Lower lobe of right lung (tissue), 2 donors: ENCODE results near the gene SYT14. TPM values are rescaled to one million over a fixed set of nuclear protein-coding genes. Genes with fewer than 3 reads are reported as not detected.

Experiments
- ATAC-seq, 2 donors: fragments of 200-7000 bp; cut with Tn5 transposase; one replicate each; pipeline ENCODE4 v1.9.1; 2020 to 2022; ENCODE audit warnings: mild to moderate bottlenecking in 2 of 2, moderate library complexity in 2 of 2
- DNase-seq: peaks from one replicate; pipeline ENCODE4 v3.0.0-alpha.2; 2020
- H3K27ac ChIP-seq: fragments of 200-600 bp; one replicate; pipeline ENCODE4 v1.8.0; 2022
- H3K27me3 ChIP-seq: fragments of 200-600 bp; one replicate; pipeline ENCODE4 v1.8.0; 2022; ENCODE audit warnings: low read depth
- H3K36me3 ChIP-seq: fragments of 200-600 bp; one replicate; pipeline ENCODE4 v1.8.0; 2022; ENCODE audit warnings: mild to moderate bottlenecking
- H3K4me1 ChIP-seq: fragments of 200-600 bp; one replicate; pipeline ENCODE4 v1.8.0; 2022
- H3K4me3 ChIP-seq: fragments of 200-600 bp; one replicate; pipeline ENCODE4 v1.8.0; 2022; ENCODE audit warnings: mild to moderate bottlenecking
- H3K9me3 ChIP-seq: fragments of 200-600 bp; one replicate; pipeline ENCODE4 v1.8.0; 2022
- intact Hi-C: fragments of 100-400 bp; cut with DNase I; formaldehyde crosslinking; loops from one replicate; pipeline ENCODE4 v1.11.0; 2022
- total RNA-seq: library from RNA; stranded (reverse); fragmentation: NEBNext Ultra II Directional; extraction: Animal tissue kit (Norgen Biotek cat#: 25700); gene quantifications from one replicate; pipeline ENCODE4 v1.2.1, GENCODE V29; 2021
- TF ChIP-seq, protein P1 (sequence below): fragments of 200-600 bp; IDR thresholded peaks from one replicate; pipeline ENCODE4 v1.8.0; 2022; ENCODE audit warnings: antibody characterized with exemption, mild to moderate bottlenecking
- donor health status: DM: no; HTN: yes; CAD: no; lungs with severe emphysema.

Gene SYT14
- total RNA-seq, 1 donor from 2014 or later = not detected

DNA sequence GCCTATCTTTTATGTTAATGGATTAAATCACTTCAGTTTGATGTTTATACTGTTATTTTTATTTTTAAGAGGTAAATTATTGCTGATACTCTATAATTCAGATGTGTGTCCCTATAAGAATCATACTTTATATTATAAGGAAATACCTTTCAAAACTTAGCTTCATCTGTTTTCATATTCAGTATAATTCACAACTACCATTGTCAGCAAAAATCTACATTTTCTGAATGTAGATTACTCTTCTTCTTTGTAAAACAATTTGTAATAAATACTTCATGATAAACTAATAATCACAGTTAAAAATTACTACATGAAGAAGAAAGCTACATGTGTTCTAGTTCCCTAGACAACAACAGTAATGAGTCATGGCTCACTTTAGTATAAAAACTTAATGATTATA is 179.2 kb downstream of the SYT14 start:
- no peak for ATAC-seq
- no peaks in the 10 kb centered on the region for H3K27me3 ChIP-seq
- intact Hi-C loops = no loop called here
- H3K9me3 ChIP-seq = no peaks in the 10 kb centered on the region
- no peaks in the 10 kb centered on the region for H3K36me3 ChIP-seq
- TF ChIP-seq, protein P1, sequence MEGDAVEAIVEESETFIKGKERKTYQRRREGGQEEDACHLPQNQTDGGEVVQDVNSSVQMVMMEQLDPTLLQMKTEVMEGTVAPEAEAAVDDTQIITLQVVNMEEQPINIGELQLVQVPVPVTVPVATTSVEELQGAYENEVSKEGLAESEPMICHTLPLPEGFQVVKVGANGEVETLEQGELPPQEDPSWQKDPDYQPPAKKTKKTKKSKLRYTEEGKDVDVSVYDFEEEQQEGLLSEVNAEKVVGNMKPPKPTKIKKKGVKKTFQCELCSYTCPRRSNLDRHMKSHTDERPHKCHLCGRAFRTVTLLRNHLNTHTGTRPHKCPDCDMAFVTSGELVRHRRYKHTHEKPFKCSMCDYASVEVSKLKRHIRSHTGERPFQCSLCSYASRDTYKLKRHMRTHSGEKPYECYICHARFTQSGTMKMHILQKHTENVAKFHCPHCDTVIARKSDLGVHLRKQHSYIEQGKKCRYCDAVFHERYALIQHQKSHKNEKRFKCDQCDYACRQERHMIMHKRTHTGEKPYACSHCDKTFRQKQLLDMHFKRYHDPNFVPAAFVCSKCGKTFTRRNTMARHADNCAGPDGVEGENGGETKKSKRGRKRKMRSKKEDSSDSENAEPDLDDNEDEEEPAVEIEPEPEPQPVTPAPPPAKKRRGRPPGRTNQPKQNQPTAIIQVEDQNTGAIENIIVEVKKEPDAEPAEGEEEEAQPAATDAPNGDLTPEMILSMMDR = no peak
- H3K27ac ChIP-seq = no peak overlapping the region
- no peak for DNase-seq
- no peak overlapping the region for H3K4me3 ChIP-seq
- H3K4me1 ChIP-seq = no peaks in the 10 kb centered on the region

DNA sequence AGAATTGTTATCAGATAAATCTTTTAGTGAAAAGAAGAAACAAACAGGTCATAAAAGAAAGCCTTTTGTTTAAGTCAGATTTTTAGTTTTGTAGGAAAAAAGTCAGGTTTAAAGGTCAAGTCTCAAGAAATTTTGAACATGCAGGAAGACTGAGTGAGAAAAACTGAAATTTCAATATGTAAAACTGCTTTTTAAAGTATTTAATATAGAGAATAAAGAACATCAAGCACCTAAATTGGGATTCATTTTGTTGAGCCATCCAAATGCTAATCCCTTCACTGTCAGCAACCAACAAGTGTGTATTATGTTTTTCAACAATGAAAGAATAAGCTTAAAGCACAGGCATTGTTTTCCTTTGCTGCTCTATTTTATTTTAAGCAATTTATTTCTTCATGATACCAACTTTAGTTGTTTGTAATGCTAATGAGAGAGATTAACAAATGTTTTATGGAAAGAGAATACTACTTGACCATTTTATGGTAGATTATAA is 179.7 kb downstream of the SYT14 start:
- intact Hi-C loops = no loop called here
- TF ChIP-seq, protein P1 = no peak
- no peaks in the 10 kb centered on the region for H3K27me3 ChIP-seq
- H3K9me3 ChIP-seq = no peaks in the 10 kb centered on the region
- DNase-seq = no peak
- no peak for ATAC-seq
- no peak overlapping the region for H3K4me3 ChIP-seq
- H3K27ac ChIP-seq = no peak overlapping the region
- no peaks in the 10 kb centered on the region for H3K36me3 ChIP-seq
- H3K4me1 ChIP-seq = no peaks in the 10 kb centered on the region

DNA sequence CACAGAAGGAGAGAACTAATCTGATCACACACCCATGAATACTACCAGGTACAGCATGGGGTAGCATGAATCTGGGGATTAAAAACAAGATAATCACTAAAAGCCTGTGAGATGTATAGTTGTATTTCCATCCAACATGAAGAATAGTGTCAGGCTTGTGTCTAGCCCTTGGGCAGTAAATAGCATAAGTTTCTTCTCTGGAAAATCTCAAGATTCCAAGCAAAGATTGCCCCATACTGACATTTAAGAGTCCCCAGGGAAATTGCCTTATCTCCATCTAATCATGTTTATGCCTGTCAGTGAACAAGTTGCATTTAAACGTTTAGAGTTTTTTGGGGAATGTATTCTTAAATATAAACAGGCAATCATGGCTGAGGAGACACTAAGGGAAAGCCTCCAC is 185.4 kb downstream of the SYT14 start:
- DNase-seq (no peak), ATAC-seq (no peak)
- Histone ChIP-seq H3K27me3 (no peaks in the 10 kb centered on the region), H3K36me3 (no peaks in the 10 kb centered on the region), H3K9me3 (no peaks in the 10 kb centered on the region), H3K27ac (no peak overlapping the region), H3K4me3 (no peak overlapping the region), H3K4me1 (no peaks in the 10 kb centered on the region)
- intact Hi-C loops = no loop called here
- TF ChIP-seq, protein P1 = no peak

- TF ChIP-seq, protein P1 = no peak
- Histone ChIP-seq H3K9me3 (no peaks in the 10 kb centered on the region), H3K27me3 (no peaks in the 10 kb centered on the region), H3K4me3 (no peak overlapping the region), H3K36me3 (no peaks in the 10 kb centered on the region), H3K27ac (no peak overlapping the region), H3K4me1 (no peaks in the 10 kb centered on the region)
- intact Hi-C loops = no loop called here
- ATAC-seq = no peak
- DNase-seq = no peak
Observed at GRCh38 chr1:210123924-210124589, 186.0 kb downstream of the SYT14 start.

DNA sequence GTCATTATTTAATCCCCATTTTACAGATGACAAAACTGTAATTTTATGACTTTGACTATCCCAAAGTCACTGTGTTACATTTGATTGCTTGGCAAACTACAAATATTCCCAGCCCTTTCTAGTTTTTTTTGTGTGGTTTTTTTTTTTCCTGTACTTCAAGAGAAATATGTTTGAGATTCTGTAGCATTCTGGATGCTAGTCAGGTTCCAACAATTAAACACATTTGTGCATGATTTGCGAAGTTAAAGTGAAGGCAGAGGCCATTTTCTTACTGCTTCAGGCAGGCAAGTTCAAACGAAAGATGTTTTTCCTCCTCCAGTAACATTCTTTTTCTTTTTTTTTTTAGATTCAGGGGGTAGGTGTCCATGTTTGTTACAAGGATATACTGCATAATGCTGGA is 186.7 kb downstream of the SYT14 start:
- H3K9me3 ChIP-seq = no peaks in the 10 kb centered on the region
- TF ChIP-seq, protein P1 = no peak

More for the DNA sequence above, 186.7 kb downstream of the SYT14 start:
- Histone ChIP-seq H3K36me3 (no peaks in the 10 kb centered on the region), H3K4me1 (no peaks in the 10 kb centered on the region), H3K27me3 (no peaks in the 10 kb centered on the region), H3K4me3 (no peak overlapping the region), H3K27ac (no peak overlapping the region)
- intact Hi-C loops = no loop called here
- ATAC-seq (no peak), DNase-seq (no peak)
